ENCODE results near the gene PDGFB. TPM values are rescaled to one million over a fixed set of nuclear protein-coding genes. Genes with fewer than 3 reads are reported as not detected.

PDGFB gene
- total RNA-seq, 2 donors from 2014 or later: 5.9 to 10.4 TPM

- Mint-ChIP-seq H3K9me3 (peaks cover 22% of the 10 kb centered on the region), H3K4me1 (no peaks in the 10 kb centered on the region), H3K4me3 (no peak overlapping the region), H3K27me3 (ENCODE audit: insufficient read depth) (peaks cover 1% of the 10 kb centered on the region), H3K27ac (no peak overlapping the region), H3K36me3 (ENCODE audit: low read depth) (peaks cover 4% of the 10 kb centered on the region)
- peaks cover 11% of the 10 kb centered on the region for H3K9me3 ChIP-seq (ENCODE audit: control insufficient read depth, low read length)
- no peak for TF ChIP-seq CTCF (conservative IDR thresholded peaks at IDR 0.05)
- no peak overlapping the region for H3K9ac ChIP-seq (ENCODE audit: extremely low read depth, low read length, poor library complexity, severe bottlenecking)
- no peaks in the 10 kb centered on the region for H3K4me1 ChIP-seq (ENCODE audit: control insufficient read depth, insufficient read depth, low read length)
- no peak overlapping the region for H3K4me3 ChIP-seq (ENCODE audit: low read length)
- H3K36me3 ChIP-seq (ENCODE audit: control insufficient read depth, insufficient read depth, low read length): no peaks in the 10 kb centered on the region
- H3K27me3 ChIP-seq (ENCODE audit: control insufficient read depth, insufficient read depth, low read length, poor library complexity, severe bottlenecking): no peaks in the 10 kb centered on the region
- 89 to 92% methylated on average over 12 to 17 of the region's 17 CpGs for WGBS, 2 experiments (ENCODE audit: insufficient coverage in 1 of 2, insufficient read length in 1 of 2)
- DNase-seq: no peak
- no peak overlapping the region for H3K27ac ChIP-seq (ENCODE audit: low read depth, low read length)
Observed at GRCh38 chr22:39273950-39274887, 29.4 kb upstream of the PDGFB start.

GRCh38 chr22:39270792-39271191, 26.0 kb upstream of the PDGFB start:
- TF ChIP-seq CTCF (conservative IDR thresholded peaks at IDR 0.05): no peak
- Histone ChIP-seq H3K27ac (ENCODE audit: low read depth, low read length) (no peak overlapping the region), H3K4me1 (ENCODE audit: control insufficient read depth, insufficient read depth, low read length) (no peaks in the 10 kb centered on the region), H3K4me3 (ENCODE audit: low read length) (no peak overlapping the region), H3K27me3 (ENCODE audit: control insufficient read depth, insufficient read depth, low read length, poor library complexity, severe bottlenecking) (no peaks in the 10 kb centered on the region), H3K9ac (ENCODE audit: extremely low read depth, low read length, poor library complexity, severe bottlenecking) (no peak overlapping the region), H3K9me3 (ENCODE audit: control insufficient read depth, low read length) (peaks cover 5% of the 10 kb centered on the region), H3K36me3 (ENCODE audit: control insufficient read depth, insufficient read depth, low read length) (no peaks in the 10 kb centered on the region)
- DNase-seq: no peak
- no peaks in the 10 kb centered on the region for H3K27me3 Mint-ChIP-seq (ENCODE audit: insufficient read depth)
- H3K9me3 Mint-ChIP-seq: peaks cover 9% of the 10 kb centered on the region
- H3K4me1 Mint-ChIP-seq: no peaks in the 10 kb centered on the region
- H3K4me3 Mint-ChIP-seq: no peak overlapping the region
- no peak overlapping the region for H3K27ac Mint-ChIP-seq
- 95% methylated on average over 9 of the region's 9 CpGs for WGBS, 2 experiments (ENCODE audit: insufficient coverage in 1 of 2, insufficient read length in 1 of 2)
- H3K36me3 Mint-ChIP-seq (ENCODE audit: low read depth): no peaks in the 10 kb centered on the region

GRCh38 chr22:39270280-39270679, 25.5 kb upstream of the PDGFB start:
- Histone ChIP-seq H3K9me3 (ENCODE audit: control insufficient read depth, low read length) (peaks cover 5% of the 10 kb centered on the region), H3K27me3 (ENCODE audit: control insufficient read depth, insufficient read depth, low read length, poor library complexity, severe bottlenecking) (no peaks in the 10 kb centered on the region), H3K4me1 (ENCODE audit: control insufficient read depth, insufficient read depth, low read length) (no peaks in the 10 kb centered on the region), H3K27ac (ENCODE audit: low read depth, low read length) (no peak overlapping the region), H3K4me3 (ENCODE audit: low read length) (no peak overlapping the region), H3K36me3 (ENCODE audit: control insufficient read depth, insufficient read depth, low read length) (no peaks in the 10 kb centered on the region), H3K9ac (ENCODE audit: extremely low read depth, low read length, poor library complexity, severe bottlenecking) (no peak overlapping the region)
- Mint-ChIP-seq H3K36me3 (ENCODE audit: low read depth) (no peaks in the 10 kb centered on the region), H3K9me3 (peaks cover 9% of the 10 kb centered on the region), H3K4me3 (no peak overlapping the region), H3K4me1 (no peaks in the 10 kb centered on the region), H3K27ac (no peak overlapping the region), H3K27me3 (ENCODE audit: insufficient read depth) (no peaks in the 10 kb centered on the region)
- no peak for TF ChIP-seq CTCF (conservative IDR thresholded peaks at IDR 0.05)
- 87 to 100% methylated on average over 2 to 5 of the region's 5 CpGs for WGBS, 2 experiments (ENCODE audit: insufficient coverage in 1 of 2, insufficient read length in 1 of 2)
- DNase-seq: no peak
